ENCODE data around the gene RYR3.

The RYR3 gene

GRCh38 chr15:33822479-33822878 is 511.7 kb downstream of the RYR3 start:
- no peak for TF ChIP-seq CTCF (IDR thresholded peaks at IDR 0.05; ENCODE audit: low read depth, low read length, missing control alignments)
- in situ Hi-C loops (cut with HindIII; ENCODE audit: low sequenced_read_pairs) = no loop called here
- H3K4me3 ChIP-seq (ENCODE audit: low read depth, low read length) = no peak overlapping the region
- DNase-seq (ENCODE audit: low read depth) = no peak

- no peak overlapping the region for H3K4me3 ChIP-seq (ENCODE audit: low read depth, low read length)
- no peak for DNase-seq (ENCODE audit: low read depth)
- in situ Hi-C loops (cut with HindIII; ENCODE audit: low sequenced_read_pairs) = no loop called here
- TF ChIP-seq CTCF (IDR thresholded peaks at IDR 0.05; ENCODE audit: low read depth, low read length, missing control alignments) = no peak
Measured at GRCh38 chr15:33823119-33823518, 512.4 kb downstream of the RYR3 start.

- no peak overlapping the region for H3K4me3 ChIP-seq (ENCODE audit: low read depth, low read length)
- no peak for TF ChIP-seq CTCF (IDR thresholded peaks at IDR 0.05; ENCODE audit: low read depth, low read length, missing control alignments)
- no peak for DNase-seq (ENCODE audit: low read depth)
- in situ Hi-C loops (cut with HindIII; ENCODE audit: low sequenced_read_pairs) = no loop called here
Measured at GRCh38 chr15:33825453-33825852, 514.7 kb downstream of the RYR3 start.

GRCh38 chr15:33826201-33826600 is 515.4 kb downstream of the RYR3 start:
- TF ChIP-seq CTCF (IDR thresholded peaks at IDR 0.05; ENCODE audit: low read depth, low read length, missing control alignments) = no peak
- H3K4me3 ChIP-seq (ENCODE audit: low read depth, low read length) = no peak overlapping the region
- in situ Hi-C loops (cut with HindIII; ENCODE audit: low sequenced_read_pairs) = no loop called here
- no peak for DNase-seq (ENCODE audit: low read depth)

- no peak for TF ChIP-seq CTCF (IDR thresholded peaks at IDR 0.05; ENCODE audit: low read depth, low read length, missing control alignments)
Measured at GRCh38 chr15:33830351-33830750, 519.6 kb downstream of the RYR3 start.

GRCh38 chr15:33831646-33832045 is 520.9 kb downstream of the RYR3 start:
- H3K4me3 ChIP-seq (ENCODE audit: low read depth, low read length) = no peak overlapping the region
- DNase-seq (ENCODE audit: low read depth) = no peak
- in situ Hi-C loops (cut with HindIII; ENCODE audit: low sequenced_read_pairs) = no loop called here
- TF ChIP-seq CTCF (IDR thresholded peaks at IDR 0.05; ENCODE audit: low read depth, low read length, missing control alignments) = no peak

More at GRCh38 chr15:33830351-33830750, 519.6 kb downstream of the RYR3 start:
- in situ Hi-C loops (cut with HindIII; ENCODE audit: low sequenced_read_pairs) = no loop called here
- DNase-seq (ENCODE audit: low read depth) = no peak
- H3K4me3 ChIP-seq (ENCODE audit: low read depth, low read length) = no peak overlapping the region

Measured in astrocyte of the cerebellum (primary cell).